Right atrium auricular region (tissue), 2 donors: ENCODE results near the gene PRKCE. TPM values are rescaled to one million over a fixed set of nuclear protein-coding genes. Genes with fewer than 3 reads are reported as not detected.

Experiments
- DNase-seq: peaks from one replicate; pipeline ENCODE4 v3.0.0-alpha.2; 2019; ENCODE audit warnings: low spot score
- H3K27ac ChIP-seq, 2 donors: fragments of 200-600 bp; sonication (generic); 1 replicate in 1 of 2; 2 replicates in 1 of 2; pipeline ENCODE4 v1.5.1; 2016 to 2019
- H3K27me3 ChIP-seq, 2 donors: fragments of 200-600 bp; sonication (generic); one replicate each; pipeline versions ENCODE4 v1.5.1 to v1.6.0; 2017 to 2019
- H3K36me3 ChIP-seq: fragments of 200-600 bp; sonication (generic); one replicate; pipeline ENCODE4 v1.5.1; 2016
- H3K4me1 ChIP-seq, 2 donors: fragments of 200-600 bp; sonication (generic); one replicate each; pipeline versions ENCODE4 v1.5.1 to v1.6.0; 2017 to 2019
- H3K4me3 ChIP-seq, 2 donors: fragments of 200-600 bp; sonication (generic); 1 replicate in 1 of 2; 2 replicates in 1 of 2; pipeline ENCODE4 v1.5.1; 2017 to 2019; ENCODE audit warnings: mild to moderate bottlenecking in 1 of 2, moderate library complexity in 1 of 2
- H3K9me3 ChIP-seq, 2 donors: fragments of 200-600 bp; sonication (generic); one replicate each; pipeline ENCODE4 v1.5.1; 2019
- total RNA-seq, 2 donors: library from RNA; depleted of rRNA; stranded (reverse); fragments of >200 nt; gene quantifications; one replicate each; pipeline ENCODE4 v1.1.0, GENCODE V29; 2016
- TF ChIP-seq, protein P1 (sequence below), 2 donors: fragments of 200-600 bp; sonication (generic); IDR thresholded peaks; one replicate each; pipeline ENCODE4 v1.5.1; 2019; ENCODE audit warnings: antibody characterized with exemption in 2 of 2

PRKCE gene
- total RNA-seq, 2 donors from 2014 or later, result 7.2 to 11.8 TPM

DNA sequence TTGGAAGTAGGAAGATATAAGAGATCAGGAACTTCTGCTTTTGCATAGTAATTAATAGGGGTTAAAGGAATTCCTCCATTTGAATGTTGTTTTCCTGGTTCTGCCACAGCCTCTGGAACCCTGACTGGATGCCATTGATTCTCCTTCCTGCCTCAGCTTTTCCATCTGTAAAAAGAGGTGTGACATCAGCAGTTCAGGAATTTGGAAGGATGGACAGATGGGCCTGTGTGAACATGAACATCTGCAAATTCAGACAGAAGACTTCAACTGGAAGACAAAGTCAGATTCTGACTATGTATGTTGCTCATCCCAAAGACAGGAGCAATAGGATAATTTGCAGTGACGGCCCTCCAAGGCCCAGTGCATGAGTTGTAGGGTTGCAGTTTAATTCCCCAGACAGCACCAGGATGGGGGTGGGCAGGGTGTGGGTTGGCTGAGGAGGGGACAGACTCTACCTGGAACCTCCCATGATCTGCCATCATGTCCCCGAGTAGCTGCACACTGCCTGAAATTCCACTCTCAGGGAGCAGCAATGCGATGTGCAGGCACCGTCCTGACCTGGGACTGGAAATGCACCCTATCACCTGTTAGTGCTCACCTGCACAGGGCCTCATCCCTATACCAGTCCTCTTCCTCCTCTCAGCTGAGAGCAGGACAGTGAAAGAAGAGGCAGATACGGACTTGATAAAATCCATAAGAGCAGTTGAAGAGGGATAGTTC is 546.8 kb downstream of the PRKCE start:
- Histone ChIP-seq H3K4me1 (peaks cover 0 to 27% of the 10 kb centered on the region in 2 donors), H3K4me3 (no peak overlapping the region), H3K27ac (no peak overlapping the region), H3K36me3 (no peaks in the 10 kb centered on the region), H3K9me3 (no peaks in the 10 kb centered on the region), H3K27me3 (no peaks in the 10 kb centered on the region)
- TF ChIP-seq, protein P1, sequence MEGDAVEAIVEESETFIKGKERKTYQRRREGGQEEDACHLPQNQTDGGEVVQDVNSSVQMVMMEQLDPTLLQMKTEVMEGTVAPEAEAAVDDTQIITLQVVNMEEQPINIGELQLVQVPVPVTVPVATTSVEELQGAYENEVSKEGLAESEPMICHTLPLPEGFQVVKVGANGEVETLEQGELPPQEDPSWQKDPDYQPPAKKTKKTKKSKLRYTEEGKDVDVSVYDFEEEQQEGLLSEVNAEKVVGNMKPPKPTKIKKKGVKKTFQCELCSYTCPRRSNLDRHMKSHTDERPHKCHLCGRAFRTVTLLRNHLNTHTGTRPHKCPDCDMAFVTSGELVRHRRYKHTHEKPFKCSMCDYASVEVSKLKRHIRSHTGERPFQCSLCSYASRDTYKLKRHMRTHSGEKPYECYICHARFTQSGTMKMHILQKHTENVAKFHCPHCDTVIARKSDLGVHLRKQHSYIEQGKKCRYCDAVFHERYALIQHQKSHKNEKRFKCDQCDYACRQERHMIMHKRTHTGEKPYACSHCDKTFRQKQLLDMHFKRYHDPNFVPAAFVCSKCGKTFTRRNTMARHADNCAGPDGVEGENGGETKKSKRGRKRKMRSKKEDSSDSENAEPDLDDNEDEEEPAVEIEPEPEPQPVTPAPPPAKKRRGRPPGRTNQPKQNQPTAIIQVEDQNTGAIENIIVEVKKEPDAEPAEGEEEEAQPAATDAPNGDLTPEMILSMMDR (IDR thresholded peaks at IDR 0.05), result no peak
- peak; percentile 54 for DNase-seq

DNA sequence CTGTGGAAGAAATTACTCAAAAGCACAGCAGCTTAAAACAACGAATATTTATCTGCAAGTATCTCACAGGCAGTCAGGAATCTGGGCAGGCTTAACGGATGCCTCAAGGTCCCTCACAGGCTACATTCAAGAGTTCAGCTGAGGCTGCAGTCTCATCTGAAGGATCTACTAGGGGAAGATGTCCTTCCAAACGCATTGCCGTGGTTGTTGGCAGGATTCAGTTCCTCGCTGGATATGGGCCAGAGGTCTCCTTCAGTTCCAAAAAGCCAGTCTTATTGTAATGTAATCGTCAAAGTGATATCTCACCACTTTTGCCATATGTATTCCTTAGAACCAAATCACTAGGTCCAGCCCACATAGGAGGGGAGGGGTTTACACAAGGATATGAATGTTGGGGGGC is 547.5 kb downstream of the PRKCE start:
- Histone ChIP-seq H3K27ac (no peak overlapping the region), H3K4me3 (no peak overlapping the region), H3K36me3 (no peaks in the 10 kb centered on the region), H3K9me3 (no peaks in the 10 kb centered on the region), H3K27me3 (no peaks in the 10 kb centered on the region), H3K4me1 (peaks cover 0 to 27% of the 10 kb centered on the region in 2 donors)
- TF ChIP-seq, protein P1 (IDR thresholded peaks at IDR 0.05), result no peak
- peak; percentile 56 for DNase-seq

DNA sequence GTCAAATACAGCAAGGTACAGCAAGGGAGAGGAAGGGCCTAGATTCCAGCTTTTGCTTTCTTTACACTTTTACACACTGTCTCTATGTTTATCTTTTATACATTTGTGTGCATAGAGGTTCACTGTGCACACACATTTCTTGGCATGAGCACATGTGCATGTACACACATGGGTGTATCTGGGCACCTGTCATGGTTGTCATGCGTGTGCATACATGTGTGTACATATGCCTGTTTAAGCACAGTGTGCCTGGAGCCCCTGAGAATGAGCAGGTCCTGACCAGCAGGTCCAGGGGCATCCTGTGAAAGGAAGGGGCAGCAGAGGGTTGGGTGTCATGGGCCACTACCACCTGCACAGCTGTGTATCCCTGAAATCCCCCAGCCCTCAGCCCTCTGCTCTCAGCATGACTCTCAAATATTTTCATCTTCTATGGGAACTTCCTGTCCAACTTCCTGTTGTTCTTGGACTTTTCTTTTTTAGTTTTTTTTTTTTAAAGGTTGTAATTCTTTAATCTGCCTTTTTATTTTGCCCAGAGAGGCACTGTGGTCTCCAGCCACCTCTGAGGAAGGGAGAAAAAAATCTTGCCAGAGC is 548.7 kb downstream of the PRKCE start:
- peaks cover 0 to 27% of the 10 kb centered on the region in 2 donors for H3K4me1 ChIP-seq
- peak; percentile 58 for DNase-seq
- H3K27me3 ChIP-seq, result no peaks in the 10 kb centered on the region
- H3K4me3 ChIP-seq, result no peak overlapping the region
- TF ChIP-seq, protein P1 (IDR thresholded peaks at IDR 0.05), result no peak
- H3K36me3 ChIP-seq, result no peaks in the 10 kb centered on the region
- peak overlapping the region in 1 of 2 donors; percentile 41 for H3K27ac ChIP-seq
- H3K9me3 ChIP-seq, result no peaks in the 10 kb centered on the region

DNA sequence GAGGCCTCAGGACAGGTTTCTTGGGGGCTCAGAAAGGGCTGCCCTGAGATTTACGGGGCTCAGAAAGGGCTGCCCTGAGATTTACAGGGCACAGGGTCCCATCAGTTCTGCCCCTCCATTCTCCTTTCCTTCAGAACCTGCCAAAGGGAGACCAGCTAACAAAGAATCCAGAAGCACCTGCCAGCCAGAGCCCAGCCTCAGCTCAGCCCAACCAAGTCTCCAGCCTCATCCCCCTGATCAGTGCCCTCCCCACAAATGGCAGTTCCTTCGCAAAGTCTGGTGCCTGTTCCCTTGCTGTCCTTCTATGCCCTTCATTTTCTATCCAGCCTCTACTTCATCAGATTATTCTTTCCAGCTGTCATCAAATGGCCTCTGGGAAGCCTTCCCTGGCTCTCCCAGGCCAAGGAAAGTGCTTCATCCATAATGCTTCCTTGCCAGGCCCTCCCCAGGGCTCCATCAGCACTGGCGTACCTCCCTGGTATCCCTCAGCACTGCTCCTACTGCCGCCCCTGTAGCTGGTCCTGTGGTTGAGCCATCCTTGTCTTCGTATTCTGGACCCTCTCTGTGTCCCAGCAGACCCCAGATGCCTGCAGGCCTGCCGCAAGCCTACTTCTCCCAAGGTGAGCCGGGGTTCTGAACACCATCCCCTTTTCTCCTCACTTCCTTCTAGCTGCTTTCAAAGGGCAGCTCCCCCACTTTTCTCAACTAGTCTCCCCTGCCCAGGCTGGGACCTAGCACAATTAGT is 549.6 kb downstream of the PRKCE start:
- H3K27me3 ChIP-seq, result no peaks in the 10 kb centered on the region
- H3K27ac ChIP-seq, result peak overlapping the region in 1 of 2 donors; percentile 41
- no peak overlapping the region for H3K4me3 ChIP-seq
- TF ChIP-seq, protein P1 (IDR thresholded peaks at IDR 0.05), result no peak
- peaks cover 0 to 27% of the 10 kb centered on the region in 2 donors for H3K4me1 ChIP-seq
- DNase-seq, result peak; percentile 42
- no peaks in the 10 kb centered on the region for H3K36me3 ChIP-seq
- H3K9me3 ChIP-seq, result no peaks in the 10 kb centered on the region

DNA sequence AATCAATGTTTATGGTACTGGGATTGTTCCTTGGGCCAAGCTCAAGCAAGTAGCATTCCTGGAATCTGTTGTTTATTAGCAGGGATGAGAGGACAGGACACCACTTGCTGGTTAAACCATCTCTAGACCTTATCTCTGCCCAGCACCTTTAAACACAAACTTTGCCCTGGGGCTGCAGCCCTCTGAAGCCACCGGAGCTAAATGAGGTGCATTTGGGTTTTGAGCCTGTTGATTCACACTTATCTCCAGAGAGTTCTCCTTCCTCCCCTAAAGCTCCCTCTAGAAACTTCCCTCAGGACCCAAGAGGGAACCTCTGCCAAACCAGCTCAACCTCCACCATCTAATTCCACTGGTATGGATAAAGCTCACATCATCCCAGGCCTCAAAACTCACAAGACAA is 551.0 kb downstream of the PRKCE start:
- no peak overlapping the region for H3K27ac ChIP-seq

More for the DNA sequence above, 551.0 kb downstream of the PRKCE start:
- Histone ChIP-seq H3K27me3 (no peaks in the 10 kb centered on the region), H3K36me3 (no peaks in the 10 kb centered on the region), H3K4me1 (peaks cover 0 to 18% of the 10 kb centered on the region in 2 donors), H3K9me3 (no peaks in the 10 kb centered on the region), H3K4me3 (no peak overlapping the region)
- no peak for DNase-seq
- TF ChIP-seq, protein P1 (IDR thresholded peaks at IDR 0.05), result no peak
